HUDEP-2 (cell line): ENCODE results near the gene PIM3.

ENCODE experiments used
- DNase-seq, 76 experiments: peaks; one replicate each; lab custom pipeline; 2025; ENCODE audit not compliant: unreplicated experiment in 76 of 76; lab: John Stamatoyannopoulos, UW

PIM3 gene

DNA sequence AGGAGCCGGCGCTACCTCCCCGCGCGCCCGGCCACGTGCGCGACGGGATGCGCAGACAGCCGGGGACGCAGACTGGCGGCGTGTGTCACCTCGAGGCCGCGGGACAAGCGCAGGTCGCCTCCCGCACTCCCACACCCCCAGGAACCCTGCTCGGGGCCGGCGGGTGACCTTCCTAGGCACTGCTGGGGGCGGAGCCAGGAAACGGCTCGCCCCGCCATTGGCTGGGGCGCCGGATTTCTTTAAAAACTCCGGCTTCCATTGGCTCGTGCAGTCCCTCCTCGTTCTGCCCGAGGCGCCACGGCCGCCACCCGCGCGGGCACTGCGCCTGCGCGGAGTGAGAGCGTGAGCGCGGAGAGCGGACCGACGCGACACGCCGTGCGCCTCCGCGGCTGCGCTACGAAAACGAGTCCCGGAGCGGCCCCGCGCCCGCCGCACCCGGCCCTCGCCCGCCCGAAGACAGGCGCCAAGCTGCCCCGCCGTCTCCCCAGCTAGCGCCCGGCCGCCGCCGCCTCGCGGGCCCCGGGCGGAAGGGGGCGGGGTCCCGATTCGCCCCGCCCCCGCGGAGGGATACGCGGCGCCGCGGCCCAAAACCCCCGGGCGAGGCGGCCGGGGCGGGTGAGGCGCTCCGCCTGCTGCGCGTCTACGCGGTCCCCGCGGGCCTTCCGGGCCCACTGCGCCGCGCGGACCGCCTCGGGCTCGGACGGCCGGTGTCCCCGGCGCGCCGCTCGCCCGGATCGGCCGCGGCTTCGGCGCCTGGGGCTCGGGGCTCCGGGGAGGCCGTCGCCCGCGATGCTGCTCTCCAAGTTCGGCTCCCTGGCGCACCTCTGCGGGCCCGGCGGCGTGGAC, at the start of gene PIM3:
Gene PIM3, plus strand, starts transcription at position 614 of the 846 bp plus-strand sequence. Its CDS starts 176 bp downstream, at position 790.
- DNase-seq, result peak in 74 of 76 experiments; percentile 28 to 97 (median 91)

DNA sequence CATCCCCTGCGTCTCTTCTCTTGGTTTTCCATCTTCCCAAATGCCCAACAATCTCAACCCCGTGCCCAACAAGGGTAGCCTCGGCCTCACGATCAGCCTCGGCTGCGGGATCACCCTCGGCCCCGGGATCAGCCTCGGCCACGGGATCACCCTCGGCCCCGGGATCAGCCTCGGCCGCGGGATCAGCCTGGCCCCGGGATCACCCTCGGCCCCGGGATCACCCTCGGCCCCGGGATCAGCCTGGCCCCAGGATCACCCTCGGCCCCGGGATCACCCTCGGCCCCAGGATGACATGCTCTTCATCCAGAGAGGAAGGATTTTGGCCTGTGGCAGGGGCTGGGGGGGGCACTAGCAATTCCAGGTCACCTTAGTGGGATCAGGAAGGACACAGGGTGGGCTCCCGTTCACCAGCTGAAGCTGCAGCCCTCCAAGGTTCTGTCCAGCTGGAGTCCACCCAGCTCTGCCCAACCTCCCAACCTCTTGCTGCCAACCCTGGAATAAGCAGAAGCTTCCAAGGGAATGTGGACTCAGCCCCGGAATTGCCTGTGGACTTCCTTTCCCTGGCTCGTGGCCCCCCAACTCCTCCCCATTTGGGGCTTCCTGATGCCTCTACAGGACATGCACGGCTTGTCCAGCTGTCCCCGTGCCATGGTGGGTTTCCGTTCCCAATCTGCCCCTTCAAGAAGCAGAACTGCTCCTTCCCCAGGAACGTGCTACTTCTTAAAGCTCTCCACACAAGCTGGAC, 48.5 kb upstream of the PIM3 start:
- no peak for DNase-seq

DNA sequence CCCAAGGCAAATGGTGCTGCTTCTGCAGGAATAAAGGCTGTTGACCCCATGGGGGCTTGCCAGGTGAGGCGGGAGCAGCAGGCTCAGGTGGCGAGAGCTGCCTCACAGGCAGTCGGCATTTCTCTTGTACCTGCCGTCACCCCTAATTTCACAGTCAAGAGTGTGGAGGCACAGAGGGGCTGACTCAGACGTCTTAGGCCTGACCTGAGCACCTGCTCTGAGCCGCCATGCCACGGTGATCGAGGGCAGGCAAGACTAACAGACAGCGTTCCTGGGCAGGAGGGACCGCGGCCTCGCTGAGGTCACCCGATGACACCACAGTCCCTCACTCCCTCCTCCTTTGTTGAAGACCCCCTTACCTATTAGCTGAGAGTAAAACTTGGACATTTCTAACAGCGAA, 47.5 kb upstream of the PIM3 start:
- DNase-seq, result no peak

DNA sequence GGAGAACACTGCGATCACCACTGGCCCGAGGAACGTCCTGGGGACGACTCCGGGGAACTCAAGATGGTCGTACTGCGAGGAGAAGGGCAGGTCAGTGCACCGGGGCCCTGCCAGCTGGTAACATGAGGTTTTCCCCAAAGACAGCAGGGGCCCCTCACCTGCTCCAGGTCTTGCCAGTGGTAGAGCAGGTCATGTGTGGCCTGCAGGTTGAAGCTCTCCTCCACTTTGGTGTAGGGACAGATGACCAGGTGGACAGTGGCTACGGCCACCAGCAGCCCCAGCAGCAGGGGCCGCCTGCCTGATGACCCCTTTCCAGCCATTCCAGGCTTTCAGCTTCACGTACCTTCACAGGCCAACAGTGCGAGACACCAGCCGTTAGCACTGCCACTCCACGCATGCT, 47.1 kb upstream of the PIM3 start:
- DNase-seq, result no peak

DNA sequence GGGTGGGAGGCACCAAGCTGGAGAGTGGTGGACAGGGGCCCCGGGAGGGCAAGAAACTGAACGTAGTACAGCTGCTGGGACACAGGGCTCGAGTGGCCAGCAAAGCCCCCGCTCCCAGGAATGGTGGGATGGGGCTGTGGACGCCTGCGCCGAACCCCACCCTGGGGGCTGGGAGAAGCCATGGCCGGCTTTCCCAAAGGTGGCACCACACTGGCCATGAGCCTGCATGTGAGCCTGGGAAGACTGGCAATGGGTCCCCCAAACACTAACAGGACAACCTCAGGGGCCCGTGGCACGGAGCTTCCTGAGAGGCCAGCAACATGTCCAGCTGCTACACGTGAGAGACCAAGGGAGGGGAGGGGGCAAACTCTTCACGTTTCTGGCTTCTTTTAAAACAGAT, 46.3 kb upstream of the PIM3 start:
- DNase-seq, result no peak

DNA sequence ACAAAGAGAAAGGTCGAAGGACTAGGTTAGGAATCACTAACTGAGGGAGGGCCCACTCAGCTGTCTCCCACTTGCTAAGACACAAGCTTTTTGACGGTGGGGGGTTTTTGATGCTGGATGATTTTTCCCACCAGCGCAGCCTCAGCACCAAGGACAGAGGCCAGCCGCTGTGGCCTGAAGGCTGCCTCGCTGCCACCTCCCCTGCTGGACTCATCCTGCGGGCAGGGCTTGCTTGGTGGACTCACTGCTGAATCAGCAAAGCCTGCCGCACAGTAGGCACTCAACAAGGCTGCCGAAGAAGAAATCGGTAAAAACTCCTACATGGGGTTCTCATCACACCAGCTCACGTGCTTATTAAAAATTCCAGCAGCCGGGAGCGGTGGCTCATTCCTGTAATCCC, 45.0 kb upstream of the PIM3 start:
- no peak for DNase-seq

DNA sequence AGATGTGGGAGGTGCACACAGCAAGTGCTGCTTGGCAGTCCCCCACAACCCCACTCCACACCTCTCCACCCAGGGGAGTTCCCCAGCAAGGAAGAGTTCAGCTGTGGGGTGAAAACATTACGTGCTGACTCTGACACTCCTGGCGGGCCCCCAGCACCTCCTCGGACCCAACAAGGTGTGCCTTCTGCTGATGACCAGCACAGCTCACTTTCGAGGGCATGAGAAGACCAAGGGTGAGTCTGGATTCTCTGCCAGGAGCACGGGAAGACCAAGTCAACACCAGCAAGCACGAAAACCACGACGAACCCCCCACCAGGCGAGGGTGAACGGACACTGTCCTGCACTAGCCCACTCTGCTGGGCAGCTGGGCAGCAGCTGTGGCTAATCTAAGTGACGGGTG, 43.7 kb upstream of the PIM3 start:
- DNase-seq, result no peak

DNA sequence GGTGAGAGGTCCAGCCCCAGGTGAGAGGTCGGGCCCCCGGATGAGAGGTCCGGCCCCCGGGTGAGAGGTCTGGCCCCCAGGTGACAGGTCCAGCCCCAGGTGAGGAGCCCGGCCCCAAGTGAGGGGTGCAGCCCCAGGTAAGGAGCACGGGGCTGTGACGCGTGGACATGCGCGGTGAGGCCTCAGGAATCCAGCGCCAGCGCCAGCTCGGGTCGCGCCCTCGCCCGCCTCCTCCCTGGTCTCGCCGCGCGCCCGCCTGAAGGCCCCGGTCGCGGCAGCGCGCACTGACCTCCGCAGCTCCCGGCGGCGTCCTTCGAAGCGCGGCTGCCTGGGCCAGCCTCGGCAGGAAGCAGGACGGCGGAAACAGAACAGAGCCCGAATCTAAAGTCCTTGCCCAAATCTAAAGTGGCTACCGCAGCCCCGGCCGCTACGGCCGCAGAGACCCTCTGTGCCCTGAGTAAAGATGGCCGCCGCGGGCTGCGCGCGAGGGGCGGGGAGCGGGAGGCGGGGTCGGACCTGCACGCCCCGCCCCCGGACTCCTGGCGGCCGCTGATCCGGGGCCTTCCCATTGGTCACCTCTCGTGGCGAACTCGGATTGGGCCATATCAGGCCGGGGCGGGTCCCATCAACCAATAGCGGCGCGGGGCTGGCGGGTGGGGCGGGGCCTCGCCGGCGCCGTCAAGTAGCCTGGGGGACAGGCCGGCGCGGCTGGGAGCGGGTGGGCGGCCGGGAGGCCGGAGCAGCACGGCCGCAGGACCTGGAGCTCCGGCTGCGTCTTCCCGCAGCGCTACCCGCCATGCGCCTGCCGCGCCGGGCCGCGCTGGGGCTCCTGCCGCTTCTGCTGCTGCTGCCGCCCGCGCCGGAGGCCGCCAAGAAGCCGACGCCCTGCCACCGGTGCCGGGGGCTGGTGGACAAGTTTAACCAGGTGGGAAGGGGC, 42.3 kb upstream of the PIM3 start, which contains the start of the genes ALG12 and CRELD2:
Gene ALG12, minus strand, starts transcription at position 465 of the 937 bp plus-strand sequence. CDS start 4,673 bp downstream, outside the sequence.
Gene CRELD2, plus strand, starts transcription at position 661 of the 937 bp plus-strand sequence. Its CDS starts 136 bp downstream, at position 797.
- peak in 75 of 76 experiments; percentile 12 to 97 (median 93) for DNase-seq

DNA sequence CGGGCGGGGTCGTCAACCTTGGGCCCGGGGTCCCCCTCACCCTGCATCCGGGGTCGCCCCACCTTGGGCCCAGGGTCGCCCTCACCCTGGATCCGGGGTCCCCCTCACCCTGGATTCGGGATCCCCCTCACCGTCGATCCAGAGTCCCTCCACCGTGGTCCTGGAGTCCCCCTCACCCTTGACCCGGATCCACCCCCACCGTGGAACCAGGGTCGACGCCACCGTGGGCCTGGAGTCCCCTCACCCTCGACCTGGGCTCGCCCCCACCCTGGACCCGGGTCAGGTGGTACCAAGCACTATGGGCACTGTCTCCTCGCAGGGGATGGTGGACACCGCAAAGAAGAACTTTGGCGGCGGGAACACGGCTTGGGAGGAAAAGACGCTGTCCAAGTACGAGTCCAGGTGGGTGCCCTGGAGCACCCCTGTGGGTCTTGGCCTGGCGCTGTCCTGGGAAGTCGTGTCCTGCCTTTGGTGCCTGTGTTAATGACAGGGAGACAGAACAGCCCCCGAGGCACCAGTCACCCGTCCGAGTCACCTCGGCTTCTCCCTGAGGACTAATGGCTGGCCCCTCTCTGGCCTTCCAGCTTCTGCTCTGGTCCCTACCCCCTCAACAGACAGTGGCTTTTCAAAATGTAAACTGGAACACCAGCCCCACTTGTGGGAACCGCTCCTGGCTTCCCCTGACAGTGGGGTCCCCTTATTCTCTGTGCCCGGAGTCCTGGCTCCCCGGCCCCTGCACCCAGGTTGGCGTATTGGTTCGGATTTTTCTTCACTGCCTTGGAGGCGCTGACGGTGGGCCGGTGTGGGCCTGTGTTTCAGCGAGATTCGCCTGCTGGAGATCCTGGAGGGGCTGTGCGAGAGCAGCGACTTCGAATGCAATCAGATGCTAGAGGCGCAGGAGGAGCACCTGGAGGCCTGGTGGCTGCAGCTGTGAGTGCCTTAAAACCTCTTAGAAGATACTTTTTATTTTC, 41.4 kb upstream of the PIM3 start:
- no peak for DNase-seq

DNA sequence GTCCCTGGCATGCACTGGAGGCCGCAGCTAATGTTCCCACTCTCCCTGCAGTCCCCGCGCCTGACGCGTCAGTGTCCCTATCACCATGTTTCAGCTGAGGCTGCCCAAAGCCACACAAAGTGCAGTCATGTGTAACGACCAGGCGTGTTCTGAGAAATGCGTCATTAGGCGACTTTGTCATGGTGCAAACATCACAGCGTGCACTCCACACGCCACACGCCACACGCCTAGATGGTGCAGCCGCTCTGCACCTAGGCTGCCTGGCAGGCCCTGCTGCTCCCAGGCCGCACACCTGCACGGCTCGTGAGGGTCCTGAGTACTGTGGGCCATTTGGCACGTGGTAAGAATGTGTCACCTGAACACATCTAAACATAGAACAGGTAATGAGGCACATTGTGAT, 39.7 kb upstream of the PIM3 start:
- no peak for DNase-seq

DNA sequence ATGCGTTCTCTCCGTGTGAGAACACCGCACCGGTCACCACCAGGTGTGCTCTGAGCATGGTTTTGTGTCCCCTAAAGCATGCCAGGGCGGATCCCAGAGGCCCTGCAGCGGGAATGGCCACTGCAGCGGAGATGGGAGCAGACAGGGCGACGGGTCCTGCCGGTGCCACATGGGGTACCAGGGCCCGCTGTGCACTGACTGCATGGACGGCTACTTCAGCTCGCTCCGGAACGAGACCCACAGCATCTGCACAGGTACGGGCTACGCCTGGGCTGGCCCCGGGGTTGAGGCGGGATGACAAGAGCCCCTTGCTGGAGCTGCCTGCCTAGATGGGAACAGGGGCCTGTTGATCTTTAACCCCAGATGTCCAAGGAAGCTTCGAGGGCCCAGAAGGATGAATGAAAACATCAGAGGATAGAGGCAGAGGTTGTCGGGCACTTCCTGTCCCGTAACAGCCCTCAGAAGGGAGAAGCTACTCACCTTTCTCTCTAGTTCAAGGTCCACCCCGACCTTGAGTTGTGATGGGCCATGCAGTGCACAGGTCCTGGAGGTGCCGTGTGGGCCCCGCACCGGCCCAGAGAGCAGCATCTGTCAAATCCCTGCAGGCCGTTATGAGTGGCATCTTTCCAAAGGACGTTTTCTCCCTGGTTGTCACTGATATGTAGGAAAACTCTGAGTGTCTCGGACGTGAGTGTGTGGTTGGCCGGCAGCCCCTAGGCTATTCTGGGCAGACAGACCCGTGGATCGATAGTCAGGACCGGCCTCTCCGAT, 38.9 kb upstream of the PIM3 start:
- no peak for DNase-seq

DNA sequence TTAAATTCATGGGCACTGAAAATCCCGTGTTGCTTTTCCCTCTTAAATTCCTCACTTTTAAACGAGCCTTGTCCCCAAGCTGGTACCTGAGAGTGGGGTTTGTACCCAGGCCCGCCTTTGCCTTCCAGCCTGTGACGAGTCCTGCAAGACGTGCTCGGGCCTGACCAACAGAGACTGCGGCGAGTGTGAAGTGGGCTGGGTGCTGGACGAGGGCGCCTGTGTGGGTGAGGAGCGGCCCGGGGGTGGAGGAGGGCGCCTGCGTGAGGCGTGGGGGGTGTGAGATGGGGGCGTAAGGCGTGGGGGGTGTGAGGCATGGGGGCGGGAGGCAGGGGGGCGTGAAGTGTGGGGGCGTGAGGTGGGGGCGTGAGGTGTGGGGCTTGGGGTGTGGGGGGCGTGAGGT, 38.1 kb upstream of the PIM3 start:
- no peak for DNase-seq

DNA sequence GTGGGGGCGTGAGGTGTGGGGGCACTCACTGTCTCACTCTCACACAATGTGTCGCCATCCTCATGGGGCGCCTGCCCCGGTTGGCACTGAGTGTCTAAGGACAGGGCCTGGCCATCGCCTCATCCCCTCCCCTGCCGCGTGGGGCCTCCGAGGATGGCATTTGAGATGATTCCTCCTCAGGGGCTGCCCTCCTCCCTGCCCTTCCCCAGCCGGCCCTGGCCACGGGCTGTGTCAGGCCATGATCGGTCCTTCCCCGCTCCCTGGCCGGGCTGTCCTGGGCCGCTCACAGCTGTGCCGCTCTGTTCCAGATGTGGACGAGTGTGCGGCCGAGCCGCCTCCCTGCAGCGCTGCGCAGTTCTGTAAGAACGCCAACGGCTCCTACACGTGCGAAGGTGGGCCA, 37.6 kb upstream of the PIM3 start:
- no peak for DNase-seq

DNA sequence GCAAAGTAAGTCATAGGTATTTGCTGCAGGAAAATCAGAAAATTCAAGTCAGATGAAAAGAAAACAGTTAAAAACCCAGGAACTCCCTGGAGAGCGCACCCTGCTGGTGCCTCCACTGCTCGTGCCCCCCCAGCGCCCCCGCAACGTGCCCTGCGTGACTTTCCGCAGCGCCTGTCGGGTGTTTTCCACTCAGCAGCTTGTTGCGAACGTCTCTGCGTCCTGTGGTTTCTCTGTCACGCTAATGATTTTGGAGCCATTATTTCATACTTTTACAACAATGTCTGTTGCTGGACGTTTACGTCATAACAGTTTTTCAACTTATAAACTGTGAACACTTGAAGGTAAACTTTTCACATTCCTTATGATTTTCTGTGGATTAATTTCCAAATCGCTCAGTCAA, 37.1 kb upstream of the PIM3 start:
- no peak for DNase-seq

DNA sequence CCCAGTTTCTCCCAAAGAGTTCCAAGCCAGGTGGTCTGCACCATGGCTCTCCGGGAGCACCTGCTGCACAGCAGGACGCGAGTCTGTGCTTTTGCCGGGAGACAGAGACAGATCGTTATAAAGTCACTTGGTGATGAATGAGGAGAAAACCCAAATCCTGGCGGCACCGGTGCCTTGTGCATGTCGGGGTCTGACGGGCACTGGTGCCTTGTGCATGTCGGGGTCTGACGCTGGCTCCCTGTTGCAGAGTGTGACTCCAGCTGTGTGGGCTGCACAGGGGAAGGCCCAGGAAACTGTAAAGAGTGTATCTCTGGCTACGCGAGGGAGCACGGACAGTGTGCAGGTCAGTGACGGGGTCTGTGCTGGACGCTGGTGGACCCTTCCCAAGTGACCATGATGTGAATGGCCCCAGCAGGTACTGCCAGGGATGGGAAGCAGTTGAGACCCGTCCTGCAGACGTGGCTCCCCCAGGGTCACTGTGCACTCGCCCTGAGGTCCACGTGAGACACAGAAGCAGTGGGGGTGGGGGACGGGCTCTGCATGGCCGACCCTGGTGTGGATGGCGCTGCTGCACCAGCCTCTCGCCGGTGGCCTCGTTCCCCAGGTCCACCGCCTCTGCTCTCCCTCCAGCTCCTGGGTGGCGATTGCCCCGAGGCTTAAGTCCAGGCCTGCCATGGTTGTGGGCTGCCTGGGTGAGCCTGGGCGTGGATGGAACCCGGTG, 36.3 kb upstream of the PIM3 start:
- DNase-seq, result no peak

DNA sequence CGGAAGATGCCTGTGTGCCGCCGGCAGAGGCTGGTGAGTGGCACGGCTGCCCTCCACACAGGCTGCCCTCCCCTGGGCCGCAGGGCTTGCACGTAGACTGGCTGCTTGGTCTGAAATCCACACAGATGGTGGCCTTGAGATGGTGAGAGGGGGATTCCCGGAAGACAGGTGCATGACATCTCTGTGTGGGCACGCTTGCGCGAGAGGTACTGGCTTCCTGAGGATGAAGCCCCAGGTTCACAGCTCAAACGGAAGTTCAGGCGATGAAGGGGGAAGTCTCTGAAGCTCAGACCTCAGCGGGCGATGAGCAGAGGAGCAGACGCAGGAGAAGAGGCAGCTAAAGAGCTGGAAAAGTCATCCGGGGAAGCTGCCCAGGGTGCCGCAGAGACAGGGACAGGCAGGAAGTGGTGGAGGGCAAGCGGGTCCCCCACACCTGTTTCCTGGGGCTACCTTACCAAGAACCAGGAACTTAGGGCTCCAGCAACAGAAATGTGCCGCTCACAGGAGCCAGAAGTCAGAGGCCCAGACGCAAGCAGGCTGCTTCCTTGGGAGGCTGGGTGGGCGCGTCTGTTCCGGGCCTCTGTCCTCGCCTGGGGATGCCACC, 34.9 kb upstream of the PIM3 start:
- peak in 1 of 76 experiments; percentile 2 for DNase-seq

DNA sequence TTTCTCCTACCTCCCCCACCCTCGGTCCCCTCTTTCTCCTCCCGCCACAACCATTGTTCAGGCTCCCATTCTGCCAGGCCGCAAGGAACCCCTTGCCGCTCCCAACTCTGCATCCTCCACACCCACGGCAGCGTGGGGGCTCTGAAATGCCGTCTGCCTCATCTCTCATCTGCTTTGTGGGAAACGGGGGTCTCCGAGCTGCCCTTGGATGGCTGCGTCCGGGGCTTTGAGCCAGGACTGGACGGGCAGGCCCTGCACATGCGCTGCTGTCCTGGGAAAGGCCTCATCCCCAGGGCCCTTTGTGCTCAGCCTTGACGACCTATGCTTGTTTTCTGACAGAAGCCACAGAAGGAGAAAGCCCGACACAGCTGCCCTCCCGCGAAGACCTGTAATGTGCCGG, 33.7 kb upstream of the PIM3 start:
- DNase-seq, result no peak
